ENCODE measurements around the gene FRMD6.

DNA sequence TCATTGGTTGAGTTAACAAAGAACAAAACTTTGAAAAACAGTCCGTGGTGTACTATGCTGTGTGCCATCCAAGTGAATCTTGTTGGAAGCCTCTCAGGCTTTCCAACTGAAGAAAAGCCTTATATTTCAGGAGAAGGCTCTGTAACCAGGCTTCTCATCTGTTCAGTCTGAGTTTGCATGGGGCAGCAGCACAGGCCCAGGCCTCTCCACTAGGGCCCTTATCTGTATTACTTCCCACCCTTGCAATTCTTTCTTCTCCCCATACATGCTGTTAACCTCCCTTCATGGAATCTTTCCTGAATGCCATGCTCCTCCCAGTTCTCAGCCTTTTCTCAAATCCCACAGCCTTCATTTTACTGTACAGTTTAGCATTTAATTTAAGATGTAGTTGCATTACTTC, 28.3 kb downstream of the FRMD6 start:
- TF ChIP-seq PATZ1 (CRISPR knock-in tag; IDR thresholded peaks at IDR 0.05; ENCODE audit: borderline replicate concordance) (no peak), ESRRG (CRISPR knock-in tag; IDR thresholded peaks at IDR 0.05) (no peak), ZFP30 (CRISPR knock-in tag; IDR thresholded peaks at IDR 0.05) (no peak), ZNF8 (CRISPR knock-in tag; IDR thresholded peaks at IDR 0.05) (no peak), PPARA (CRISPR knock-in tag; IDR thresholded peaks at IDR 0.05; ENCODE audit: borderline replicate concordance) (no peak), ZNF70 (CRISPR knock-in tag; IDR thresholded peaks at IDR 0.05) (no peak), RARB (CRISPR knock-in tag; IDR thresholded peaks at IDR 0.05) (no peak), TOX (CRISPR knock-in tag; IDR thresholded peaks at IDR 0.05; ENCODE audit: borderline replicate concordance) (no peak), ZFP3 (CRISPR knock-in tag; IDR thresholded peaks at IDR 0.05) (no peak), ARNTL (CRISPR knock-in tag; IDR thresholded peaks at IDR 0.05; ENCODE audit: borderline replicate concordance, low read depth) (no peak), BACH2 (CRISPR knock-in tag; IDR thresholded peaks at IDR 0.05; ENCODE audit: borderline replicate concordance) (no peak)

Measured in SK-N-SH treated with all-trans-retinoic acid at 6 μM for 48 hours (cell line).